HCT116 (cell line): ENCODE results near the gene DCAF4. TPM values are rescaled to one million over a fixed set of nuclear protein-coding genes. Genes with fewer than 3 reads are reported as not detected.

ENCODE experiments used
- ATAC-seq: fragments of 200-7000 bp; cut with Tn5 transposase; 2 replicates; pipeline ENCODE4 v1.9.1; 2020; ENCODE audit warnings: mild to moderate bottlenecking, moderate library complexity
- BruUV-seq: library from RNA; stranded (reverse); fragments of 400-500 nt; replicated peaks from 2 replicates; lab custom pipeline; 2021; lab: Mats Ljungman, UMichigan
- CTCF ChIA-PET: fragments of 300-600 bp; sonication (Branson Sonifier 250); formaldehyde crosslinking; loops from one replicate; lab custom pipeline; 2021; ENCODE audit warnings: antibody characterized with exemption; lab: Charles Lee
- POLR2A ChIA-PET: fragments of 300-600, 350-600 bp; sonication (Branson Sonifier 250); formaldehyde crosslinking; loops from one replicate; lab custom pipeline; 2021; ENCODE audit warnings: antibody characterized with exemption; lab: Charles Lee
- RAD21 ChIA-PET, 2 experiments: fragments of 300-600 bp; sonication (Branson Sonifier 250); formaldehyde crosslinking; loops; one replicate each; lab custom pipeline; 2023; ENCODE audit warnings: low total read pairs in 2 of 2; ENCODE audit not compliant: uncharacterized antibody in 2 of 2, unreplicated experiment in 2 of 2, low non-redundant PET in 1 of 2; lab: Charles Lee
- DNase-seq: peaks from one replicate; pipeline ENCODE4 v3.0.0-alpha.2; 2010; ENCODE audit warnings: low read depth, low spot score
- H2AFZ ChIP-seq: fragments of 200-600 bp; shearing (Covaris generic), sonication (generic); 2 replicates; pipeline ENCODE4 v1.6.1; 2017; ENCODE audit warnings: low read depth, mixed run types, mixed read lengths, antibody characterized with exemption, low read length; ENCODE audit not compliant: poor library complexity, severe bottlenecking
- H3K27ac ChIP-seq: 2 replicates; pipeline ENCODE4 v1.5.1; 2012; ENCODE audit warnings: low read depth, low read length
- H3K27me3 ChIP-seq: fragments of 200-600 bp; sonication (generic); 2 replicates; pipeline ENCODE4 v1.6.1; 2016; ENCODE audit warnings: mixed run types, low read length, mixed read lengths; ENCODE audit not compliant: insufficient read depth
- H3K36me3 ChIP-seq, 2 experiments: fragments of 200-500 bp in 1 of 2; fragments of 200-600 bp in 1 of 2; sonication (Bioruptor generic) in 1 of 2; sonication (generic) in 1 of 2; 2 replicates each; pipeline versions ENCODE4 v1.5.1 to v1.6.1; 2014 to 2016; ENCODE audit warnings: low read length in 2 of 2, inconsistent platforms in 1 of 2, mixed read lengths in 1 of 2, mixed run types in 1 of 2; ENCODE audit not compliant: insufficient read depth in 2 of 2, control insufficient read depth in 1 of 2
- H3K4me1 ChIP-seq, 2 experiments: fragments of 200-600 bp in 1 of 2; sonication (generic) in 1 of 2; 2 replicates each; pipeline versions ENCODE4 v1.5.1 to v1.6.1; 2012 to 2017; ENCODE audit warnings: low read length in 2 of 2, inconsistent platforms in 1 of 2, mild to moderate bottlenecking in 1 of 2, mixed read lengths in 1 of 2, mixed run types in 1 of 2, moderate library complexity in 1 of 2; ENCODE audit not compliant: insufficient read depth in 2 of 2, control insufficient read depth in 1 of 2
- H3K4me2 ChIP-seq: fragments of 200-600 bp; sonication (generic); 2 replicates; pipeline ENCODE4 v1.6.1; 2017; ENCODE audit warnings: mixed run types, low read length, mixed read lengths
- H3K4me3 ChIP-seq, 2 experiments: fragments of 200-600 bp in 1 of 2; sonication (generic) in 1 of 2; replicated peaks in 1 of 2; 2 replicates each; pipeline ENCODE4 v1.5.1; 2011 to 2016; ENCODE audit warnings: low read length in 2 of 2, control low read depth in 1 of 2, low read depth in 1 of 2, mild to moderate bottlenecking in 1 of 2, mixed read lengths in 1 of 2, mixed run types in 1 of 2
- H3K79me2 ChIP-seq: fragments of 200-600 bp; sonication (generic); 2 replicates; pipeline ENCODE4 v1.6.1; 2017; ENCODE audit warnings: mild to moderate bottlenecking, mixed run types, low read length, moderate library complexity, mixed read lengths; ENCODE audit not compliant: insufficient read depth
- H3K9ac ChIP-seq: fragments of 200-600 bp; sonication (generic); 2 replicates; pipeline ENCODE4 v1.6.1; 2016; ENCODE audit warnings: low read length, mixed read lengths
- H3K9me2 ChIP-seq: fragments of 200-600 bp; sonication (generic), shearing (Covaris generic); 2 replicates; pipeline ENCODE4 v1.6.1; 2017; ENCODE audit warnings: mixed run types, mild to moderate bottlenecking, moderate library complexity; ENCODE audit not compliant: insufficient read depth
- H3K9me3 ChIP-seq, 2 experiments: fragments of 200-500 bp in 1 of 2; fragments of 200-600 bp in 1 of 2; sonication (Bioruptor generic) in 1 of 2; sonication (generic) in 1 of 2; 2 replicates each; pipeline ENCODE4 v1.6.1; 2014 to 2017; ENCODE audit warnings: low read length in 2 of 2, mixed read lengths in 2 of 2, inconsistent platforms in 1 of 2, low read depth in 1 of 2, mild to moderate bottlenecking in 1 of 2, mixed run types in 1 of 2, moderate library complexity in 1 of 2; ENCODE audit not compliant: control insufficient read depth in 1 of 2, insufficient read depth in 1 of 2
- H4K20me1 ChIP-seq: fragments of 200-600 bp; sonication (generic), shearing (Covaris generic); 2 replicates; pipeline ENCODE4 v1.6.1; 2017; ENCODE audit warnings: mixed run types, mild to moderate bottlenecking, moderate library complexity; ENCODE audit not compliant: insufficient read depth
- CBX3 ChIP-seq: IDR thresholded peaks from 2 replicates; pipeline ENCODE4 v1.6.1; 2012; ENCODE audit warnings: low read depth
- CEBPB ChIP-seq: IDR thresholded peaks from 2 replicates; pipeline ENCODE4 v1.6.1; 2012; ENCODE audit warnings: low read depth
- EGR1 ChIP-seq: IDR thresholded peaks from 2 replicates; pipeline ENCODE4 v1.6.1; 2012; ENCODE audit warnings: low read depth
- ELF1 ChIP-seq: IDR thresholded peaks from 2 replicates; pipeline ENCODE4 v1.6.1; 2012; ENCODE audit warnings: low read depth, borderline replicate concordance
- EZH2 ChIP-seq: fragments of 200-600 bp; sonication (generic); IDR thresholded peaks from 2 replicates; pipeline ENCODE4 v1.6.1; 2017; ENCODE audit warnings: antibody characterized with exemption, mixed run types
- JUND ChIP-seq: IDR thresholded peaks from 2 replicates; pipeline ENCODE4 v1.6.1; 2012
- MAX ChIP-seq: IDR thresholded peaks from 2 replicates; pipeline ENCODE4 v1.6.1; 2012
- RAD21 ChIP-seq: IDR thresholded peaks from 2 replicates; pipeline ENCODE4 v1.6.1; 2012; ENCODE audit warnings: low read depth, mild to moderate bottlenecking
- SRF ChIP-seq: IDR thresholded peaks from 2 replicates; pipeline ENCODE4 v1.6.1; 2012; ENCODE audit warnings: low read depth
- YY1 ChIP-seq: IDR thresholded peaks from 2 replicates; pipeline ENCODE4 v1.6.1; 2011; ENCODE audit warnings: low read length, low read depth, moderate library complexity, mild to moderate bottlenecking; ENCODE audit not compliant: insufficient replicate concordance; ENCODE audit errors: extremely low read depth
- ZFX ChIP-seq: fragments of 450-650 bp; IDR thresholded peaks from 2 replicates; pipeline ENCODE4 v1.6.1; 2017
- ZNF274 ChIP-seq: fragments of 200-500 bp; sonication (Bioruptor generic); IDR thresholded peaks from 2 replicates; pipeline ENCODE4 v1.6.1; 2014; ENCODE audit warnings: mild to moderate bottlenecking, low read depth, low read length, inconsistent platforms
- intact Hi-C: fragments of 100-400 bp; cut with micrococcal nuclease; formaldehyde crosslinking; loops from 2 replicates; pipeline ENCODE4 v1.10.0; 2022
- total RNA-seq: library from RNA; stranded (reverse); gene quantifications from one replicate; pipeline ENCODE4 v1.2.1, GENCODE V29; 2021; ENCODE audit not compliant: unreplicated experiment
- TF ChIP-seq, protein P1 (sequence below): IDR thresholded peaks from 2 replicates; pipeline ENCODE4 v1.6.1; 2012; ENCODE audit warnings: low read depth
- TF ChIP-seq, protein P2 (sequence below), 3 experiments: fragments of 200-600 bp in 1 of 3; sonication (generic) in 1 of 3; IDR thresholded peaks in 2 of 3; conservative IDR thresholded peaks in 1 of 3; 2 replicates each; pipeline ENCODE4 v1.5.1; 2012 to 2017; ENCODE audit warnings: low read depth in 2 of 3, low read length in 2 of 3, antibody characterized with exemption in 1 of 3, borderline replicate concordance in 1 of 3, control low read depth in 1 of 3, mild to moderate bottlenecking in 1 of 3, mixed read lengths in 1 of 3, mixed run types in 1 of 3, moderate library complexity in 1 of 3; ENCODE audit not compliant: insufficient read depth in 1 of 3

DCAF4 gene
- total RNA-seq, 1 experiment from 2014 or later, result 19.3 TPM

GRCh38 chr14:72943876-72944430, 17.7 kb downstream of the DCAF4 start:
- H3K27ac ChIP-seq, result no peak overlapping the region
- no peak for DNase-seq
- no peak overlapping the region for H3K4me2 ChIP-seq
- BruUV-seq, result no TSS peak
- H3K9me3 ChIP-seq, result no peaks in the 10 kb centered on the region
- no peak overlapping the region for H3K4me3 ChIP-seq
- no peaks in the 10 kb centered on the region for H3K4me1 ChIP-seq
- no peak overlapping the region for H3K9ac ChIP-seq
- ATAC-seq, result no peak
- no peak overlapping the region for H2AFZ ChIP-seq
- ChIA-PET CTCF (interaction anchor here (1.1 kb wide), 1 partner anchor 427 kb away, joined by 3 read pairs; no protein-coding TSS in a partner anchor), POLR2A (no interaction called here)
- TF ChIP-seq MAX, result no peak
- no peak for TF ChIP-seq EGR1
- TF ChIP-seq, all 23 proteins: peak for 0
- RAD21 ChIA-PET, result no interaction called here
- Histone ChIP-seq H3K27me3 (no peaks in the 10 kb centered on the region), H3K79me2 (no peaks in the 10 kb centered on the region), H3K9me2 (no peaks in the 10 kb centered on the region), H4K20me1 (no peaks in the 10 kb centered on the region), H3K36me3 (peaks cover 13 to 16% of the 10 kb centered on the region in 2 experiments; a peak in 3 of 4 replicates)
- intact Hi-C loops, result no loop called here

DNA sequence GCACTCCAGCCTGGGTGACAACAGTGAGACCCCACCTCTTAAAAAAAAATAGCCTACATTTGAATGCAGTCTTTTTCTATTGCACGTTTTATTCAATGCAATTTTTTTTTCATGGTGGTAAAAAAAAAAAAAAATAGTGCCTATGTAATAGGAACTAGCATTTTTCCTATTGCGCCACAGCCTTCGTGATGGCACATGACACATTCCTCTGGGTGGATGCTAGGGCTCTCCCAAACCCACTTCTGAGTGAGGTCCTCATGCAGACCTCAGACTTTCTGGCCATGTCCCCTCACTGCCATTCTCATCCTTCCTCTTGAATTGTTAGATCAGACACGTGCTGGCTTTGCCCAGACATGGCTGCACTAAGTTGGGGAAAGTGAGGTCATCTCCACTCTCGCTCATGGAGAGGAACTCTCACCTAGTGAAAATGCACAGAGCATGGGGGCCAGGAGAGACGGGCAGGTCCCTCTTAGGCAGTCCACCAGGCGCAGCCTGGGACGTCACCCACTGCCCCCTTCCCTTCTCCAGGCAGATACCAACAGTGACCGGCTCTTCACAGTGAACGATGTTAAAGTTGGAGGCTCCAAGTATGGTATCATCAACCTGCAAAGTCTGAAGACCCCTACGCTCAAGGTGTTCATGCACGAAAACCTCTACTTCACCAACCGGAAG, 19.2 kb downstream of the DCAF4 start:
- no peaks in the 10 kb centered on the region for H3K27me3 ChIP-seq
- H3K4me1 ChIP-seq, result no peaks in the 10 kb centered on the region
- DNase-seq (no peak), ATAC-seq (no peak)
- no TSS peak for BruUV-seq
- H3K9me2 ChIP-seq, result no peaks in the 10 kb centered on the region
- H4K20me1 ChIP-seq, result no peaks in the 10 kb centered on the region
- no peak overlapping the region for H2AFZ ChIP-seq
- H3K9me3 ChIP-seq, result no peaks in the 10 kb centered on the region
- ChIA-PET CTCF (no interaction called here), POLR2A (no interaction called here), RAD21 (no interaction called here)
- no peak overlapping the region for H3K27ac ChIP-seq
- H3K4me2 ChIP-seq, result no peak overlapping the region
- no peak overlapping the region for H3K4me3 ChIP-seq
- peaks cover 8 to 10% of the 10 kb centered on the region in 2 experiments; a peak in 3 of 4 replicates for H3K36me3 ChIP-seq
- no peaks in the 10 kb centered on the region for H3K79me2 ChIP-seq
- intact Hi-C loops, result no loop called here
- no peak overlapping the region for H3K9ac ChIP-seq
- TF ChIP-seq JUND (no peak), CEBPB (no peak), YY1 (no peak), SRF (no peak), ZFX (no peak), ZNF274 (no peak), CBX3 (no peak), EGR1 (no peak), EZH2 (no peak), RAD21 (no peak), ELF1 (no peak)
- TF ChIP-seq, protein P1, sequence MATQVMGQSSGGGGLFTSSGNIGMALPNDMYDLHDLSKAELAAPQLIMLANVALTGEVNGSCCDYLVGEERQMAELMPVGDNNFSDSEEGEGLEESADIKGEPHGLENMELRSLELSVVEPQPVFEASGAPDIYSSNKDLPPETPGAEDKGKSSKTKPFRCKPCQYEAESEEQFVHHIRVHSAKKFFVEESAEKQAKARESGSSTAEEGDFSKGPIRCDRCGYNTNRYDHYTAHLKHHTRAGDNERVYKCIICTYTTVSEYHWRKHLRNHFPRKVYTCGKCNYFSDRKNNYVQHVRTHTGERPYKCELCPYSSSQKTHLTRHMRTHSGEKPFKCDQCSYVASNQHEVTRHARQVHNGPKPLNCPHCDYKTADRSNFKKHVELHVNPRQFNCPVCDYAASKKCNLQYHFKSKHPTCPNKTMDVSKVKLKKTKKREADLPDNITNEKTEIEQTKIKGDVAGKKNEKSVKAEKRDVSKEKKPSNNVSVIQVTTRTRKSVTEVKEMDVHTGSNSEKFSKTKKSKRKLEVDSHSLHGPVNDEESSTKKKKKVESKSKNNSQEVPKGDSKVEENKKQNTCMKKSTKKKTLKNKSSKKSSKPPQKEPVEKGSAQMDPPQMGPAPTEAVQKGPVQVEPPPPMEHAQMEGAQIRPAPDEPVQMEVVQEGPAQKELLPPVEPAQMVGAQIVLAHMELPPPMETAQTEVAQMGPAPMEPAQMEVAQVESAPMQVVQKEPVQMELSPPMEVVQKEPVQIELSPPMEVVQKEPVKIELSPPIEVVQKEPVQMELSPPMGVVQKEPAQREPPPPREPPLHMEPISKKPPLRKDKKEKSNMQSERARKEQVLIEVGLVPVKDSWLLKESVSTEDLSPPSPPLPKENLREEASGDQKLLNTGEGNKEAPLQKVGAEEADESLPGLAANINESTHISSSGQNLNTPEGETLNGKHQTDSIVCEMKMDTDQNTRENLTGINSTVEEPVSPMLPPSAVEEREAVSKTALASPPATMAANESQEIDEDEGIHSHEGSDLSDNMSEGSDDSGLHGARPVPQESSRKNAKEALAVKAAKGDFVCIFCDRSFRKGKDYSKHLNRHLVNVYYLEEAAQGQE, result no peak
- TF ChIP-seq, protein P2, sequence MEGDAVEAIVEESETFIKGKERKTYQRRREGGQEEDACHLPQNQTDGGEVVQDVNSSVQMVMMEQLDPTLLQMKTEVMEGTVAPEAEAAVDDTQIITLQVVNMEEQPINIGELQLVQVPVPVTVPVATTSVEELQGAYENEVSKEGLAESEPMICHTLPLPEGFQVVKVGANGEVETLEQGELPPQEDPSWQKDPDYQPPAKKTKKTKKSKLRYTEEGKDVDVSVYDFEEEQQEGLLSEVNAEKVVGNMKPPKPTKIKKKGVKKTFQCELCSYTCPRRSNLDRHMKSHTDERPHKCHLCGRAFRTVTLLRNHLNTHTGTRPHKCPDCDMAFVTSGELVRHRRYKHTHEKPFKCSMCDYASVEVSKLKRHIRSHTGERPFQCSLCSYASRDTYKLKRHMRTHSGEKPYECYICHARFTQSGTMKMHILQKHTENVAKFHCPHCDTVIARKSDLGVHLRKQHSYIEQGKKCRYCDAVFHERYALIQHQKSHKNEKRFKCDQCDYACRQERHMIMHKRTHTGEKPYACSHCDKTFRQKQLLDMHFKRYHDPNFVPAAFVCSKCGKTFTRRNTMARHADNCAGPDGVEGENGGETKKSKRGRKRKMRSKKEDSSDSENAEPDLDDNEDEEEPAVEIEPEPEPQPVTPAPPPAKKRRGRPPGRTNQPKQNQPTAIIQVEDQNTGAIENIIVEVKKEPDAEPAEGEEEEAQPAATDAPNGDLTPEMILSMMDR (IDR thresholded peaks at IDR 0.05 in 2 of 3, conservative IDR thresholded peaks at IDR 0.05 in 1 of 3; ENCODE audit: borderline replicate concordance in 1 of 3, insufficient read depth in 1 of 3, low read depth in 2 of 3, low read length in 2 of 3), result no peak
